Activated CD8-positive, alpha-beta memory T cell treated with anti-CD3 and anti-CD28 coated beads for 24 hours (primary cell): ENCODE measurements around the gene GAB2.
"Not testable (repeated sequence)": the region's sequence is repeated elsewhere in the genome, so short reads cannot be mapped to it uniquely, and the experiment has no call there.

Experiments used
- DNase-seq: peaks from one replicate; pipeline ENCODE4 v3.0.0-alpha.2; 2020

GAB2 gene

GRCh38 chr11:78361228-78361627 lies 56.4 kb downstream of the GAB2 start:
- DNase-seq: no peak

- no peak for DNase-seq
Measured at GRCh38 chr11:78359921-78360320, 57.7 kb downstream of the GAB2 start.

GRCh38 chr11:78357924-78358323 lies 59.7 kb downstream of the GAB2 start:
- DNase-seq: not testable (repeated sequence)

GRCh38 chr11:78357425-78357824 lies 60.2 kb downstream of the GAB2 start:
- not testable (repeated sequence) for DNase-seq

- not testable (repeated sequence) for DNase-seq
Measured at GRCh38 chr11:78355742-78356141, 61.9 kb downstream of the GAB2 start.

GRCh38 chr11:78355309-78355705 lies 62.3 kb downstream of the GAB2 start:
- no peak for DNase-seq

- no peak for DNase-seq
Measured at GRCh38 chr11:78354408-78355308, 63.0 kb downstream of the GAB2 start.

GRCh38 chr11:78351979-78352841 lies 65.4 kb downstream of the GAB2 start:
- no peak for DNase-seq

- DNase-seq: no peak
Measured at GRCh38 chr11:78351193-78351592, 66.4 kb downstream of the GAB2 start.

- DNase-seq: no peak
Measured at GRCh38 chr11:78350646-78351165, 66.9 kb downstream of the GAB2 start.

GRCh38 chr11:78350091-78350645 lies 67.5 kb downstream of the GAB2 start:
- DNase-seq: no peak

- no peak for DNase-seq
Measured at GRCh38 chr11:78349624-78350023, 68.0 kb downstream of the GAB2 start.

- DNase-seq: no peak
Measured at GRCh38 chr11:78349114-78349513, 68.5 kb downstream of the GAB2 start.

GRCh38 chr11:78347956-78348355 lies 69.7 kb downstream of the GAB2 start:
- no peak for DNase-seq

- no peak for DNase-seq
Measured at GRCh38 chr11:78346799-78347198, 70.8 kb downstream of the GAB2 start.

GRCh38 chr11:78345450-78345849 lies 72.2 kb downstream of the GAB2 start:
- no peak for DNase-seq

GRCh38 chr11:78344676-78345075 lies 72.9 kb downstream of the GAB2 start:
- DNase-seq: no peak

- DNase-seq: no peak
Measured at GRCh38 chr11:78344094-78344493, 73.5 kb downstream of the GAB2 start.

- DNase-seq: no peak
Measured at GRCh38 chr11:78343303-78343702, 74.3 kb downstream of the GAB2 start.

GRCh38 chr11:78341841-78342240 lies 75.8 kb downstream of the GAB2 start:
- DNase-seq: no peak

- DNase-seq: no peak
Measured at GRCh38 chr11:78340530-78340929, 77.1 kb downstream of the GAB2 start.

- DNase-seq: no peak
Measured at GRCh38 chr11:78339945-78340344, 77.7 kb downstream of the GAB2 start.

- no peak for DNase-seq
Measured at GRCh38 chr11:78339483-78339882, 78.1 kb downstream of the GAB2 start.
